Measurements from ENCODE around the gene FAM167B.
A peak's percentile ranks its signal among the peaks of the same experiment; 100 is the strongest.
"Not testable (repeated sequence)": the region's sequence is repeated elsewhere in the genome, so short reads cannot be mapped to it uniquely, and the experiment has no call there.

The FAM167B gene

GRCh38 chr1:32247983-32248889 lies 1.2 kb downstream of the FAM167B start:
- Histone ChIP-seq H3K9ac (ENCODE audit: low read depth, low read length) (no peak overlapping the region), H3K9me3 (ENCODE audit: control insufficient read depth, insufficient read depth, low read length) (no peaks in the 10 kb centered on the region), H3K4me3 (ENCODE audit: low read depth, low read length) (peak overlapping the region; percentile 52), H3K4me1 (ENCODE audit: control insufficient read depth, insufficient read depth, low read length) (peaks cover 17% of the 10 kb centered on the region), H3K27ac (ENCODE audit: low read depth, low read length) (peak overlapping the region; percentile 52), H3K27me3 (ENCODE audit: control insufficient read depth, insufficient read depth, low read length) (no peaks in the 10 kb centered on the region), H3K36me3 (ENCODE audit: control insufficient read depth, insufficient read depth, low read length) (no peaks in the 10 kb centered on the region)

GRCh38 chr1:32249831-32250525 lies 3.0 kb downstream of the FAM167B start:
- H3K9ac ChIP-seq (ENCODE audit: low read depth, low read length), result no peak overlapping the region
- no peaks in the 10 kb centered on the region for H3K9me3 ChIP-seq (ENCODE audit: control insufficient read depth, insufficient read depth, low read length)
- H3K4me3 ChIP-seq (ENCODE audit: low read depth, low read length), result no peak overlapping the region
- H3K27ac ChIP-seq (ENCODE audit: low read depth, low read length), result no peak overlapping the region
- H3K4me1 ChIP-seq (ENCODE audit: control insufficient read depth, insufficient read depth, low read length), result peaks cover 17% of the 10 kb centered on the region
- H3K36me3 ChIP-seq (ENCODE audit: control insufficient read depth, insufficient read depth, low read length), result no peaks in the 10 kb centered on the region
- no peaks in the 10 kb centered on the region for H3K27me3 ChIP-seq (ENCODE audit: control insufficient read depth, insufficient read depth, low read length)

GRCh38 chr1:32250893-32251716 lies 4.1 kb downstream of the FAM167B start, which contains the start of gene LCK:
TSS of gene LCK (plus strand) at chr1:32251265. CDS start at chr1:32274330, 23,065 bp downstream.
- Histone ChIP-seq H3K36me3 (ENCODE audit: control insufficient read depth, insufficient read depth, low read length) (no peaks in the 10 kb centered on the region), H3K9ac (ENCODE audit: low read depth, low read length) (no peak within 1 kb of the TSS), H3K4me3 (ENCODE audit: low read depth, low read length) (no peak within 1 kb of the TSS), H3K27ac (ENCODE audit: low read depth, low read length) (no peak within 1 kb of the TSS), H3K4me1 (ENCODE audit: control insufficient read depth, insufficient read depth, low read length) (peaks cover 17% of the 10 kb centered on the region), H3K27me3 (ENCODE audit: control insufficient read depth, insufficient read depth, low read length) (no peaks in the 10 kb centered on the region), H3K9me3 (ENCODE audit: control insufficient read depth, insufficient read depth, low read length) (no peaks in the 10 kb centered on the region)

GRCh38 chr1:32255072-32256071 lies 8.3 kb downstream of the FAM167B start:
- Histone ChIP-seq H3K4me3 (ENCODE audit: low read depth, low read length) (no peak overlapping the region), H3K36me3 (ENCODE audit: control insufficient read depth, insufficient read depth, low read length) (no peaks in the 10 kb centered on the region), H3K27ac (ENCODE audit: low read depth, low read length) (no peak overlapping the region), H3K4me1 (ENCODE audit: control insufficient read depth, insufficient read depth, low read length) (peaks cover 5% of the 10 kb centered on the region; the same call in 1 of the 2 replicates), H3K9me3 (ENCODE audit: control insufficient read depth, insufficient read depth, low read length) (no peaks in the 10 kb centered on the region), H3K27me3 (ENCODE audit: control insufficient read depth, insufficient read depth, low read length) (no peaks in the 10 kb centered on the region), H3K9ac (ENCODE audit: low read depth, low read length) (no peak overlapping the region)

GRCh38 chr1:32256473-32257226 lies 9.6 kb downstream of the FAM167B start:
- no peaks in the 10 kb centered on the region for H3K4me1 ChIP-seq (ENCODE audit: control insufficient read depth, insufficient read depth, low read length)
- H3K9me3 ChIP-seq (ENCODE audit: control insufficient read depth, insufficient read depth, low read length), result no peaks in the 10 kb centered on the region
- no peak overlapping the region for H3K9ac ChIP-seq (ENCODE audit: low read depth, low read length)
- H3K27me3 ChIP-seq (ENCODE audit: control insufficient read depth, insufficient read depth, low read length), result no peaks in the 10 kb centered on the region
- H3K36me3 ChIP-seq (ENCODE audit: control insufficient read depth, insufficient read depth, low read length), result no peaks in the 10 kb centered on the region
- H3K27ac ChIP-seq (ENCODE audit: low read depth, low read length), result no peak overlapping the region
- no peak overlapping the region for H3K4me3 ChIP-seq (ENCODE audit: low read depth, low read length)

- Histone ChIP-seq H3K4me3 (ENCODE audit: low read depth, low read length) (no peak overlapping the region), H3K9ac (ENCODE audit: low read depth, low read length) (no peak overlapping the region), H3K27ac (ENCODE audit: low read depth, low read length) (no peak overlapping the region), H3K36me3 (ENCODE audit: control insufficient read depth, insufficient read depth, low read length) (no peaks in the 10 kb centered on the region), H3K4me1 (ENCODE audit: control insufficient read depth, insufficient read depth, low read length) (no peaks in the 10 kb centered on the region), H3K9me3 (ENCODE audit: control insufficient read depth, insufficient read depth, low read length) (no peaks in the 10 kb centered on the region), H3K27me3 (ENCODE audit: control insufficient read depth, insufficient read depth, low read length) (no peaks in the 10 kb centered on the region)
Measured at GRCh38 chr1:32257227-32257508, 10.1 kb downstream of the FAM167B start.

GRCh38 chr1:32263236-32263593 lies 16.2 kb downstream of the FAM167B start:
- not testable (repeated sequence) for H3K9ac ChIP-seq (ENCODE audit: low read depth, low read length); H3K9me3 ChIP-seq (ENCODE audit: control insufficient read depth, insufficient read depth, low read length); H3K4me3 ChIP-seq (ENCODE audit: low read depth, low read length); H3K4me1 ChIP-seq (ENCODE audit: control insufficient read depth, insufficient read depth, low read length); H3K27me3 ChIP-seq (ENCODE audit: control insufficient read depth, insufficient read depth, low read length); H3K27ac ChIP-seq (ENCODE audit: low read depth, low read length); H3K36me3 ChIP-seq (ENCODE audit: control insufficient read depth, insufficient read depth, low read length)

- Histone ChIP-seq H3K9ac (ENCODE audit: low read depth, low read length) (no peak overlapping the region), H3K4me3 (ENCODE audit: low read depth, low read length) (no peak overlapping the region), H3K4me1 (ENCODE audit: control insufficient read depth, insufficient read depth, low read length) (0 out of 2 replicates have a peak, but pooled peaks cover 7% of the 10 kb centered on the region), H3K9me3 (ENCODE audit: control insufficient read depth, insufficient read depth, low read length) (no peaks in the 10 kb centered on the region), H3K36me3 (ENCODE audit: control insufficient read depth, insufficient read depth, low read length) (no peaks in the 10 kb centered on the region), H3K27me3 (ENCODE audit: control insufficient read depth, insufficient read depth, low read length) (no peaks in the 10 kb centered on the region), H3K27ac (ENCODE audit: low read depth, low read length) (no peak overlapping the region)
Measured at GRCh38 chr1:32263744-32264143, 16.7 kb downstream of the FAM167B start.

GRCh38 chr1:32265846-32266245 lies 18.8 kb downstream of the FAM167B start:
- Histone ChIP-seq H3K4me3 (ENCODE audit: low read depth, low read length) (no peak overlapping the region), H3K4me1 (ENCODE audit: control insufficient read depth, insufficient read depth, low read length) (0 out of 2 replicates have a peak, but pooled peaks cover 7% of the 10 kb centered on the region), H3K36me3 (ENCODE audit: control insufficient read depth, insufficient read depth, low read length) (no peaks in the 10 kb centered on the region), H3K27ac (ENCODE audit: low read depth, low read length) (no peak overlapping the region), H3K9me3 (ENCODE audit: control insufficient read depth, insufficient read depth, low read length) (no peaks in the 10 kb centered on the region), H3K9ac (ENCODE audit: low read depth, low read length) (no peak overlapping the region), H3K27me3 (ENCODE audit: control insufficient read depth, insufficient read depth, low read length) (no peaks in the 10 kb centered on the region)
